Measurements from ENCODE around the gene RPL18. TPM values are rescaled to one million over a fixed set of nuclear protein-coding genes. Genes with fewer than 3 reads are reported as not detected.
A peak's percentile ranks its signal among the peaks of the same experiment; 100 is the strongest.

Gene RPL18
- total and polyA plus RNA-seq, 9 of the 15 experiments (the other 6 are each of a cell fraction or from before 2014, with no cell fraction given), result 312 to 2,635 (median 1,653) TPM

- no peak for TF ChIP-seq DLX4 (CRISPR knock-in tag; IDR thresholded peaks at IDR 0.05)
- no peak for TF ChIP-seq DDX20 (tag; IDR thresholded peaks at IDR 0.05; ENCODE audit: low read depth)
- no peak for TF ChIP-seq ZNF184 (CRISPR knock-in tag; IDR thresholded peaks at IDR 0.05)
- TF ChIP-seq CHD4 (IDR thresholded peaks at IDR 0.05; ENCODE audit: insufficient read depth, insufficient replicate concordance, low read depth, low read length, poor library complexity, severe bottlenecking), result no peak
- TF ChIP-seq COPS2 (conservative IDR thresholded peaks at IDR 0.05), result no peak
- TF ChIP-seq ZNF384 (IDR thresholded peaks at IDR 0.05; ENCODE audit: low read depth, low read length), result no peak
- TF ChIP-seq THRB (CRISPR knock-in tag; conservative IDR thresholded peaks at IDR 0.05), result peak; percentile 71; the same call in 1 of the 2 replicates
- TF ChIP-seq CREBBP (IDR thresholded peaks at IDR 0.05; ENCODE audit: low read depth, low read length), result no peak
- no peak for TF ChIP-seq ZNF592 (IDR thresholded peaks at IDR 0.05)
- no peak for TF ChIP-seq RBM39 (optimal IDR thresholded peaks at IDR 0.05; ENCODE audit: low read depth, low read length)
- TF ChIP-seq DACH1 (IDR thresholded peaks at IDR 0.05; ENCODE audit: partially characterized antibody), result no peak
- TF ChIP-seq TFAM (CRISPR knock-in tag; conservative IDR thresholded peaks at IDR 0.05), result no peak
- no peak for TF ChIP-seq BRD9 (IDR thresholded peaks at IDR 0.05; ENCODE audit: low read depth, partially characterized antibody)
- TF ChIP-seq L3MBTL2 (IDR thresholded peaks at IDR 0.05), result no peak; the same call in 1 of the 2 replicates
- TF ChIP-seq CHD1 (IDR thresholded peaks at IDR 0.05; ENCODE audit: low read length), result peak; percentile 1
- no peak for TF ChIP-seq FIP1L1 (IDR thresholded peaks at IDR 0.05; ENCODE audit: low read depth, low read length, poor library complexity, severe bottlenecking)
- no peak for TF ChIP-seq PATZ1 (CRISPR knock-in tag; IDR thresholded peaks at IDR 0.05; ENCODE audit: borderline replicate concordance)
- no peak for TF ChIP-seq NRF1 (conservative IDR thresholded peaks at IDR 0.05 in 1 of 2, IDR thresholded peaks at IDR 0.05 in 1 of 2)
- TF ChIP-seq MTF1 (CRISPR knock-in tag; IDR thresholded peaks at IDR 0.05; ENCODE audit: borderline replicate concordance), result no peak
- TF ChIP-seq FOXJ3 (CRISPR knock-in tag; IDR thresholded peaks at IDR 0.05), result no peak
These were observed 17.2 kb upstream of the RPL18 start (continued) for GRCh38 chr19:48635966-48636858.

Data from K562 (cell line).